OCI-LY1 (cell line): ENCODE measurements around the gene SH2B2.

Source experiments
- H2AFZ ChIP-seq: fragments of 200-600 bp; sonication (generic), shearing (Covaris generic); 2 replicates; pipeline ENCODE4 v1.6.0; 2014; ENCODE audit warnings: antibody characterized with exemption, mild to moderate bottlenecking, low read length
- H3F3A ChIP-seq: fragments of 200-600 bp; sonication (generic), shearing (Covaris generic); 2 replicates; pipeline ENCODE4 v1.6.0; 2014; ENCODE audit warnings: mild to moderate bottlenecking, antibody characterized with exemption, low read length, moderate library complexity; ENCODE audit not compliant: insufficient read depth
- H3K27ac ChIP-seq: fragments of 200-600 bp; sonication (generic); 2 replicates; pipeline ENCODE4 v1.5.1; 2014; ENCODE audit warnings: low read length, mixed run types, mild to moderate bottlenecking, low read depth; ENCODE audit not compliant: poor library complexity, severe bottlenecking
- H3K27me3 ChIP-seq: fragments of 200-600 bp; sonication (generic); 2 replicates; pipeline ENCODE4 v1.6.0; 2014; ENCODE audit warnings: antibody characterized with exemption, mild to moderate bottlenecking, low read length, moderate library complexity; ENCODE audit not compliant: insufficient read depth
- H3K36me3 ChIP-seq: fragments of 200-600 bp; sonication (generic); 2 replicates; pipeline ENCODE4 v1.6.1; 2014; ENCODE audit warnings: mild to moderate bottlenecking, antibody characterized with exemption, low read length, moderate library complexity, mixed read lengths; ENCODE audit not compliant: insufficient read depth
- H3K4me1 ChIP-seq: fragments of 200-600 bp; sonication (generic); 2 replicates; pipeline ENCODE4 v1.5.1; 2014; ENCODE audit warnings: mild to moderate bottlenecking, low read length, moderate library complexity; ENCODE audit not compliant: insufficient read depth, severe bottlenecking
- H3K4me2 ChIP-seq: fragments of 200-600 bp; sonication (generic), shearing (Covaris generic); 2 replicates; pipeline ENCODE4 v1.6.1; 2014; ENCODE audit warnings: low read length
- H3K4me3 ChIP-seq: fragments of 200-600 bp; sonication (generic); 2 replicates; pipeline ENCODE4 v1.5.1; 2014; ENCODE audit warnings: low read length, low read depth, mild to moderate bottlenecking, mixed read lengths; ENCODE audit not compliant: poor library complexity, severe bottlenecking
- H3K79me2 ChIP-seq: fragments of 200-600 bp; shearing (Covaris generic); 2 replicates; pipeline ENCODE4 v1.6.1; 2016; ENCODE audit warnings: mixed run types, low read length, mixed read lengths; ENCODE audit not compliant: insufficient read depth
- H3K9ac ChIP-seq: fragments of 200-600 bp; sonication (generic), shearing (Covaris generic); 2 replicates; pipeline ENCODE4 v1.6.1; 2014; ENCODE audit warnings: mild to moderate bottlenecking, low read length, mixed read lengths
- H3K9me2 ChIP-seq: fragments of 200-600 bp; sonication (generic), shearing (Covaris generic); 2 replicates; pipeline ENCODE4 v1.6.1; 2014; ENCODE audit warnings: low read depth, mild to moderate bottlenecking, low read length, mixed read lengths
- H3K9me3 ChIP-seq: fragments of 200-600 bp; shearing (Covaris generic); 2 replicates; pipeline ENCODE4 v1.6.1; 2014; ENCODE audit warnings: low read length, mixed read lengths
- H4K20me1 ChIP-seq: fragments of 200-600 bp; sonication (generic), shearing (Covaris generic); 2 replicates; pipeline ENCODE4 v1.6.0; 2016; ENCODE audit warnings: mild to moderate bottlenecking, low read length; ENCODE audit not compliant: insufficient read depth
- CTCF ChIP-seq: fragments of 200-600 bp; sonication (generic), shearing (Covaris generic); IDR thresholded peaks from 2 replicates; pipeline ENCODE4 v1.5.1; 2017; ENCODE audit warnings: mild to moderate bottlenecking, antibody characterized with exemption, low read length, moderate library complexity, mixed read lengths
- EZH2 ChIP-seq: fragments of 200-600 bp; sonication (generic), shearing (Covaris generic); IDR thresholded peaks from 2 replicates; pipeline ENCODE4 v1.8.0; 2017; ENCODE audit warnings: borderline replicate concordance, mixed run types, mild to moderate bottlenecking, antibody characterized with exemption, low read length, moderate library complexity, mixed read lengths

SH2B2 gene

GRCh38 chr7:102286237-102287110 lies at the start of gene SH2B2:
TSS of gene SH2B2 (plus strand) at chr7:102286868. CDS start at chr7:102300551, 13,683 bp downstream.
- Histone ChIP-seq H3K9me2 (no peaks in the 10 kb centered on the region), H3K27ac (peak within 1 kb of the TSS; percentile 91)

GRCh38 chr7:102239206-102239820 lies 47.4 kb upstream of the SH2B2 start:
- Histone ChIP-seq H3K4me2 (no peak overlapping the region), H3K79me2 (no peaks in the 10 kb centered on the region), H3K36me3 (peaks cover 85% of the 10 kb centered on the region), H3F3A (no peaks in the 10 kb centered on the region; the same call in 1 of the 2 replicates), H4K20me1 (no peaks in the 10 kb centered on the region), H3K4me3 (no peak overlapping the region), H3K9me2 (no peaks in the 10 kb centered on the region), H3K4me1 (no peaks in the 10 kb centered on the region), H3K9ac (no peak overlapping the region), H2AFZ (no peak overlapping the region), H3K27ac (no peak overlapping the region), H3K9me3 (no peaks in the 10 kb centered on the region), H3K27me3 (no peaks in the 10 kb centered on the region)
- no peak for TF ChIP-seq CTCF
- TF ChIP-seq EZH2, result no peak

More at GRCh38 chr7:102286237-102287110, at the start of gene SH2B2:
- peak within 1 kb of the TSS; percentile 94 for H3K4me3 ChIP-seq
- H3K9ac ChIP-seq, result peak within 1 kb of the TSS; percentile 92
- no peaks in the 10 kb centered on the region for H3K9me3 ChIP-seq
- TF ChIP-seq CTCF (no peak), EZH2 (no peak)
- peaks cover 18% of the 10 kb centered on the region for H3K79me2 ChIP-seq
- peaks cover 5% of the 10 kb centered on the region; the same call in 1 of the 2 replicates for H3K27me3 ChIP-seq
- H3K4me2 ChIP-seq, result peak within 1 kb of the TSS; percentile 99
- H3K36me3 ChIP-seq, result peaks cover 4% of the 10 kb centered on the region; the same call in 1 of the 2 replicates
- peaks cover 58% of the 10 kb centered on the region for H3K4me1 ChIP-seq
- H4K20me1 ChIP-seq, result no peaks in the 10 kb centered on the region
- H3F3A ChIP-seq, result peaks cover 6% of the 10 kb centered on the region; the same call in 1 of the 2 replicates
- no peak within 1 kb of the TSS for H2AFZ ChIP-seq

- no peaks in the 10 kb centered on the region for H3K27me3 ChIP-seq
- H3K36me3 ChIP-seq, result peaks cover 85% of the 10 kb centered on the region
- no peak overlapping the region for H3K9ac ChIP-seq
- no peaks in the 10 kb centered on the region for H3K9me2 ChIP-seq
- no peaks in the 10 kb centered on the region for H3K4me1 ChIP-seq
- no peak overlapping the region for H3K4me3 ChIP-seq
- no peak for TF ChIP-seq CTCF
- TF ChIP-seq EZH2, result no peak
- H3K4me2 ChIP-seq, result no peak overlapping the region
- no peaks in the 10 kb centered on the region for H3K9me3 ChIP-seq
- no peak overlapping the region for H2AFZ ChIP-seq
- H4K20me1 ChIP-seq, result no peaks in the 10 kb centered on the region
- H3K27ac ChIP-seq, result no peak overlapping the region
- no peaks in the 10 kb centered on the region; the same call in 1 of the 2 replicates for H3F3A ChIP-seq
- H3K79me2 ChIP-seq, result no peaks in the 10 kb centered on the region
Measured at GRCh38 chr7:102241431-102241830, 45.2 kb upstream of the SH2B2 start.
